ENCODE measurements around the gene NRCAM. TPM values are rescaled to one million over a fixed set of nuclear protein-coding genes. Genes with fewer than 3 reads are reported as not detected.

The NRCAM gene
- total RNA-seq, 4 donors from 2014 or later: 1.1 to 6.1 (median 4.0) TPM

GRCh38 chr7:108128514-108128913 is 327.7 kb downstream of the NRCAM start:
- 62 to 67% methylated on average over 3 of the region's 3 CpGs for WGBS, 2 donors
- TF ChIP-seq POLR2A (IDR thresholded peaks at IDR 0.05): no peak
- TF ChIP-seq CTCF (IDR thresholded peaks at IDR 0.05): no peak
- no peak overlapping the region for H3K4me3 ChIP-seq (ENCODE audit: low read depth, poor library complexity, severe bottlenecking)
- no peak for DNase-seq (ENCODE audit: low spot score in 2 of 2)
- intact Hi-C loops (cut with DNase I; ENCODE audit: low total_unique reads): no loop called here

GRCh38 chr7:108127461-108127860 is 328.8 kb downstream of the NRCAM start:
- intact Hi-C loops (cut with DNase I; ENCODE audit: low total_unique reads): no loop called here
- no peak for DNase-seq (ENCODE audit: low spot score in 2 of 2)
- WGBS, 2 donors: 55 to 70% methylated on average over 5 of the region's 5 CpGs
- TF ChIP-seq POLR2A (IDR thresholded peaks at IDR 0.05): no peak
- no peak for TF ChIP-seq CTCF (IDR thresholded peaks at IDR 0.05)
- no peak overlapping the region for H3K4me3 ChIP-seq (ENCODE audit: low read depth, poor library complexity, severe bottlenecking)

- intact Hi-C loops (cut with DNase I; ENCODE audit: low total_unique reads): no loop called here
- TF ChIP-seq POLR2A (IDR thresholded peaks at IDR 0.05): no peak
- TF ChIP-seq CTCF (IDR thresholded peaks at IDR 0.05): no peak
- no peak for DNase-seq (ENCODE audit: low spot score in 2 of 2)
- WGBS, 2 donors: 54 to 61% methylated on average over 3 of the region's 3 CpGs
- H3K4me3 ChIP-seq (ENCODE audit: low read depth, poor library complexity, severe bottlenecking): no peak overlapping the region
Measured at GRCh38 chr7:108124820-108125219, 331.4 kb downstream of the NRCAM start.

GRCh38 chr7:108122181-108122580 is 334.1 kb downstream of the NRCAM start:
- TF ChIP-seq POLR2A (IDR thresholded peaks at IDR 0.05): no peak
- TF ChIP-seq CTCF (IDR thresholded peaks at IDR 0.05): no peak
- DNase-seq (ENCODE audit: low spot score in 2 of 2): no peak
- H3K4me3 ChIP-seq (ENCODE audit: low read depth, poor library complexity, severe bottlenecking): no peak overlapping the region
- intact Hi-C loops (cut with DNase I; ENCODE audit: low total_unique reads): no loop called here

GRCh38 chr7:108120933-108121332 is 335.3 kb downstream of the NRCAM start:
- H3K4me3 ChIP-seq (ENCODE audit: low read depth, poor library complexity, severe bottlenecking): no peak overlapping the region
- intact Hi-C loops (cut with DNase I; ENCODE audit: low total_unique reads): no loop called here
- DNase-seq (ENCODE audit: low spot score in 2 of 2): no peak
- WGBS, 2 donors: 34 to 37% methylated on average over 3 of the region's 3 CpGs
- TF ChIP-seq CTCF (IDR thresholded peaks at IDR 0.05) (no peak), POLR2A (IDR thresholded peaks at IDR 0.05) (no peak)

GRCh38 chr7:108120196-108120595 is 336.0 kb downstream of the NRCAM start:
- WGBS, 2 donors: 56 to 62% methylated on average over 3 of the region's 3 CpGs
- no peak for TF ChIP-seq CTCF (IDR thresholded peaks at IDR 0.05)
- no peak for TF ChIP-seq POLR2A (IDR thresholded peaks at IDR 0.05)
- H3K4me3 ChIP-seq (ENCODE audit: low read depth, poor library complexity, severe bottlenecking): no peak overlapping the region
- DNase-seq (ENCODE audit: low spot score in 2 of 2): no peak
- intact Hi-C loops (cut with DNase I; ENCODE audit: low total_unique reads): no loop called here

Measured in lower leg skin (tissue), 4 donors.